Activated CD4-positive, alpha-beta T cell treated with anti-CD3 and anti-CD28 coated beads, Interleukin-2, amount 50 U/mL, for 16 hours (primary cell): ENCODE measurements around the gene RAB13.

Experiments
- DNase-seq: peaks from one replicate; pipeline ENCODE4 v3.0.0-alpha.2; 2020

Gene RAB13

GRCh38 chr1:153932156-153933131 is 53.7 kb downstream of the RAB13 start:
- no peak for DNase-seq
